NCI-H2227 (cell line): ENCODE results near the gene SPATA33.
"Not testable (repeated sequence)": the region's sequence is repeated elsewhere in the genome, so short reads cannot be mapped to it uniquely, and the experiment has no call there.

Source experiments
- DNase-seq: peaks from one replicate; lab custom pipeline; 2025; ENCODE audit not compliant: unreplicated experiment; lab: John Stamatoyannopoulos, UW

The SPATA33 gene

GRCh38 chr16:89691231-89691985, 33.8 kb downstream of the SPATA33 start:
- no peak for DNase-seq

- DNase-seq, result no peak
Observed at GRCh38 chr16:89691986-89692569, 34.4 kb downstream of the SPATA33 start.

- DNase-seq, result no peak
Observed at GRCh38 chr16:89693289-89693731, 35.7 kb downstream of the SPATA33 start.

GRCh38 chr16:89693931-89694783, 36.5 kb downstream of the SPATA33 start:
- DNase-seq, result no peak

- DNase-seq, result not testable (repeated sequence)
Observed at GRCh38 chr16:89694784-89695085, 37.1 kb downstream of the SPATA33 start.

GRCh38 chr16:89695086-89695874, 37.6 kb downstream of the SPATA33 start:
- DNase-seq, result no peak

GRCh38 chr16:89695875-89696669, 38.4 kb downstream of the SPATA33 start:
- no peak for DNase-seq

- DNase-seq, result no peak
Observed at GRCh38 chr16:89696670-89697128, 39.1 kb downstream of the SPATA33 start.

- no peak for DNase-seq
Observed at GRCh38 chr16:89697161-89697615, 39.6 kb downstream of the SPATA33 start.

GRCh38 chr16:89697616-89698331, 40.1 kb downstream of the SPATA33 start:
- DNase-seq, result no peak

- DNase-seq, result not testable (repeated sequence)
Observed at GRCh38 chr16:89698717-89699116, 41.1 kb downstream of the SPATA33 start.

GRCh38 chr16:89699629-89700099, 42.0 kb downstream of the SPATA33 start:
- DNase-seq, result not testable (repeated sequence)

GRCh38 chr16:89700100-89700648, 42.5 kb downstream of the SPATA33 start:
- peak; percentile 98 for DNase-seq

GRCh38 chr16:89700649-89701424, 43.2 kb downstream of the SPATA33 start:
- peak; percentile 72 for DNase-seq

GRCh38 chr16:89701425-89702406, 44.1 kb downstream of the SPATA33 start, which contains the start of gene SPATA2L:
SPATA2L (minus strand) TSS chr16:89701705; CDS start chr16:89701232, 473 bp downstream.
- peak; percentile 96 for DNase-seq

- no peak for DNase-seq
Observed at GRCh38 chr16:89704281-89704680, 46.6 kb downstream of the SPATA33 start.

GRCh38 chr16:89705006-89705405, 47.4 kb downstream of the SPATA33 start:
- DNase-seq, result no peak
